RWPE1 (cell line): Measurements from ENCODE around the gene TOR2A.
A peak's percentile ranks its signal among the peaks of the same experiment; 100 is the strongest.

Experiments
- CTCF ChIA-PET: fragments of 350-600 bp; sonication (Branson Sonifier 250); formaldehyde crosslinking; extraction: SDS; loops from one replicate; lab custom pipeline; 2021; lab: Yijun Ruan, JAX
- POLR2A ChIA-PET: fragments of 400-600 bp; formaldehyde crosslinking; extraction: SDS; loops from one replicate; lab custom pipeline; 2020; ENCODE audit warnings: antibody characterized with exemption; ENCODE audit not compliant: low non-redundant PET; lab: Yijun Ruan, JAX
- DNase-seq: peaks from one replicate; pipeline ENCODE4 v3.0.0; 2012; ENCODE audit warnings: low spot score
- H3K27ac ChIP-seq: fragments of 450-650 bp; 2 replicates; pipeline ENCODE4 v1.5.1; 2017
- CTCF ChIP-seq: fragments of 450-650 bp; conservative IDR thresholded peaks from 2 replicates; pipeline ENCODE4 v1.5.1; 2017; ENCODE audit warnings: low read depth, mild to moderate bottlenecking

TOR2A gene

GRCh38 chr9:127693697-127694096 lies 41.4 kb downstream of the TOR2A start:
- CTCF ChIA-PET: interaction anchor here (0.6 to 1.3 kb wide), 2 partner anchors 14 to 53 kb away, joined by 3 read pairs; no protein-coding TSS in a partner anchor

GRCh38 chr9:127693143-127693542 lies 42.0 kb downstream of the TOR2A start:
- H3K27ac ChIP-seq: no peak overlapping the region
- ChIA-PET POLR2A (no interaction called here), CTCF (interaction anchor here (1.3 kb wide), 1 partner anchor 13 kb away, joined by 3 read pairs; no protein-coding TSS in a partner anchor)
- no peak for DNase-seq
- no peak for TF ChIP-seq CTCF

More at GRCh38 chr9:127693697-127694096, 41.4 kb downstream of the TOR2A start:
- TF ChIP-seq CTCF: no peak
- no peak overlapping the region for H3K27ac ChIP-seq
- no peak for DNase-seq
- POLR2A ChIA-PET: no interaction called here

GRCh38 chr9:127692071-127692470 lies 43.0 kb downstream of the TOR2A start:
- POLR2A ChIA-PET: interaction anchor here (0.7 kb wide), 1 partner anchor 29 kb away, joined by 3 read pairs; no protein-coding TSS in a partner anchor
- H3K27ac ChIP-seq: no peak overlapping the region
- no peak for TF ChIP-seq CTCF
- DNase-seq: no peak
- CTCF ChIA-PET: no interaction called here

- ChIA-PET POLR2A (no interaction called here), CTCF (no interaction called here)
- no peak overlapping the region for H3K27ac ChIP-seq
- TF ChIP-seq CTCF: no peak
- DNase-seq: no peak
Observed at GRCh38 chr9:127690735-127691134, 44.4 kb downstream of the TOR2A start.

- POLR2A ChIA-PET: no interaction called here
- no peak for DNase-seq
- TF ChIP-seq CTCF: no peak
- CTCF ChIA-PET: no interaction called here
- no peak overlapping the region for H3K27ac ChIP-seq
Observed at GRCh38 chr9:127689329-127690000, 45.6 kb downstream of the TOR2A start.

GRCh38 chr9:127686461-127687393 lies 48.4 kb downstream of the TOR2A start:
- DNase-seq: peak; percentile 46
- H3K27ac ChIP-seq: peak overlapping the region; percentile 4; the same call in 1 of the 2 replicates
- TF ChIP-seq CTCF: no peak
- ChIA-PET POLR2A (interaction anchor here (0.5 to 0.6 kb wide), 3 partner anchors 8 to 871 kb away, joined by 3 read pairs; no protein-coding TSS in a partner anchor), CTCF (interaction anchor here (0.6 to 1.0 kb wide), 2 partner anchors 30 to 48 kb away, joined by 3 to 5 read pairs; partner anchors contain the start of gene TOR2A)
